Gastrocnemius medialis (tissue), 4 donors: ENCODE measurements around the gene SDK2. TPM values are rescaled to one million over a fixed set of nuclear protein-coding genes. Genes with fewer than 3 reads are reported as not detected.

Experiments used
- ATAC-seq, 2 donors: fragments of 150-250 bp; one replicate each; pipeline ENCODE4 v1.9.1; 2016
- DNase-seq, 2 donors: peaks; one replicate each; pipeline ENCODE4 v3.0.0-alpha.2; 2019
- H3K27ac ChIP-seq, 4 donors: fragments of 200-600 bp; sonication (generic); 1 replicate in 1 of 4; 2 replicates in 3 of 4; pipeline ENCODE4 v1.5.1; 2016 to 2018; ENCODE audit warnings: mild to moderate bottlenecking in 2 of 4, moderate library complexity in 1 of 4
- H3K27me3 ChIP-seq, 3 donors: fragments of 200-600 bp; sonication (generic) in 2 of 3; 1 replicate in 1 of 3; 2 replicates in 2 of 3; pipeline versions ENCODE4 v1.5.1 to v1.6.0; 2016 to 2019; ENCODE audit warnings: mild to moderate bottlenecking in 1 of 3, moderate library complexity in 1 of 3
- H3K36me3 ChIP-seq, 2 donors: fragments of 200-600 bp; sonication (generic) in 1 of 2; one replicate each; pipeline ENCODE4 v1.5.1; 2017 to 2018
- H3K4me1 ChIP-seq, 2 donors: fragments of 200-600 bp; sonication (generic) in 1 of 2; one replicate each; pipeline ENCODE4 v1.5.1; 2016 to 2017; ENCODE audit warnings: mild to moderate bottlenecking in 2 of 2
- H3K4me3 ChIP-seq, 4 donors: fragments of 200-600 bp; sonication (generic) in 3 of 4; 1 replicate in 1 of 4; 2 replicates in 3 of 4; pipeline ENCODE4 v1.5.1; 2016 to 2019; ENCODE audit warnings: mild to moderate bottlenecking in 2 of 4
- H3K9me3 ChIP-seq, 3 donors: fragments of 200-600 bp; sonication (generic) in 2 of 3; 1 replicate in 1 of 3; 2 replicates in 2 of 3; pipeline ENCODE4 v1.5.1; 2016 to 2019
- POLR2A ChIP-seq, 2 donors: fragments of 450-650 bp; IDR thresholded peaks; one replicate each; pipeline ENCODE4 v1.6.1; 2017; ENCODE audit warnings: antibody characterized with exemption in 2 of 2, mild to moderate bottlenecking in 2 of 2, moderate library complexity in 2 of 2
- in situ Hi-C, 4 donors: fragments of 200-750 bp; cut with MboI; loops; one replicate each; pipeline versions ENCODE4 v1.15.0 to v1.8.0; 2017; ENCODE audit warnings: low sequenced_read_pairs in 4 of 4
- intact Hi-C: fragments of 100-400 bp; cut with DNase I; formaldehyde crosslinking; loops from one replicate; pipeline ENCODE4 v1.15.1; 2023; ENCODE audit warnings: low total_unique reads
- total RNA-seq, 4 donors: library from RNA; depleted of rRNA; stranded (reverse); fragments of >200 nt; gene quantifications; one replicate each; pipeline versions ENCODE4 v1.1.0 to v1.2.3, GENCODE V29; 2016
- TF ChIP-seq, protein P1 (sequence below), 5 experiments: fragments of 450-650 bp in 3 of 5; fragments of 200-600 bp in 2 of 5; sonication (generic) in 2 of 5; IDR thresholded peaks in 4 of 5; conservative IDR thresholded peaks in 1 of 5; 1 replicate in 4 of 5; 2 replicates in 1 of 5; pipeline ENCODE4 v1.5.1; 2016 to 2019; ENCODE audit warnings: antibody characterized with exemption in 5 of 5, mild to moderate bottlenecking in 3 of 5, moderate library complexity in 3 of 5

The SDK2 gene
- total RNA-seq, 4 donors from 2014 or later, result 0.02 to 0.31 (median 0.13) TPM

DNA sequence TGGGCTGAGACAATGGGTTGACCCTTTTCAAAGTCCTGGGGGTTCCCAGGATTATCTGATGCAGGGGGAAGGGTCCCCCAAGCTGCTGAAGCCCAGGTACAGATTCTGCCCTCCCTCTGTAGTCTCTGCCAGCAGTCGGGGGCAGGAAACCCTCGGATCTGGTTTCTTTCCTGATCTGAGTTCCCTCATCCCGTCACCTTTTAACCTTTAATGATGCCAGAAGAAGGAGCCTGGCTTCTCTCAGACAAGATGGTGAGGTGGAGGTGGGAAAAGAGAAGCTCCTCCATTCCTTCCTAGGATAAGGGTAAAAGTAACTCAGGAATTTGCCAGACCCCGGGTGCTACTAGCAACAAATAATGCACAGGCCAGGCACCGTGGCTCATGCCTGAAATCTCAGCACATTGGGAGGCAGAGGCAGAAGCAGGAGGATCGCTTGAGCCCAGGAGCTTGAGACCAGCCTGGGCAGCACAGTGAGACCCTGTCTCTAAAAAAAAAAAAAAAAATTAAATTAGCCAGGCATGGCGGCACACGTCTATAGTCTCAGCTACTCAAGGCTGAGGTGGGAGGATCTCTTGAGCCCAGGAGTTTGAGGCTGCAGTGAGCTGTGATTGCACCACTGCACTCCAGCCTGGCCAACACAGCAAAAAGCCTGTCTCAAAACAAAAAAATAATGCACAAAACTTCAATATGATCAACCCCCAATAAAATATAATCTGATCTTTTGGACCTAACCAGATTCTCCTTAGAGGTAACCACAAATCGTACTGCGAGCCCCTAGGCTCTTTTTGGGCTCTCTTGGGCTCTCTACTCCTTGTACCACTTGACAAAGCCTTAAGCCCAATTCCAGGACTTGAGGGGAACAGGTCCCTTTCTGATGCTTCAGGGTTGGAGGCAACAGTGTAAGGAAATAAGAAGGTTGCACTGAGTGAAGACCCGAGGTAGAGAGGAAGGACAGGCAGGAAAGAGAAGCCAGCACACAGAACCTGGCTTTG, 338.1 kb downstream of the SDK2 start:
- DNase-seq (no peak), ATAC-seq (no peak)
- no peaks in the 10 kb centered on the region for H3K36me3 ChIP-seq
- H3K27ac ChIP-seq, result peak overlapping the region; percentile 92 to 100 (median 98)
- H3K4me1 ChIP-seq, result peaks cover 61 to 78% of the 10 kb centered on the region in 2 donors
- TF ChIP-seq, protein P1, sequence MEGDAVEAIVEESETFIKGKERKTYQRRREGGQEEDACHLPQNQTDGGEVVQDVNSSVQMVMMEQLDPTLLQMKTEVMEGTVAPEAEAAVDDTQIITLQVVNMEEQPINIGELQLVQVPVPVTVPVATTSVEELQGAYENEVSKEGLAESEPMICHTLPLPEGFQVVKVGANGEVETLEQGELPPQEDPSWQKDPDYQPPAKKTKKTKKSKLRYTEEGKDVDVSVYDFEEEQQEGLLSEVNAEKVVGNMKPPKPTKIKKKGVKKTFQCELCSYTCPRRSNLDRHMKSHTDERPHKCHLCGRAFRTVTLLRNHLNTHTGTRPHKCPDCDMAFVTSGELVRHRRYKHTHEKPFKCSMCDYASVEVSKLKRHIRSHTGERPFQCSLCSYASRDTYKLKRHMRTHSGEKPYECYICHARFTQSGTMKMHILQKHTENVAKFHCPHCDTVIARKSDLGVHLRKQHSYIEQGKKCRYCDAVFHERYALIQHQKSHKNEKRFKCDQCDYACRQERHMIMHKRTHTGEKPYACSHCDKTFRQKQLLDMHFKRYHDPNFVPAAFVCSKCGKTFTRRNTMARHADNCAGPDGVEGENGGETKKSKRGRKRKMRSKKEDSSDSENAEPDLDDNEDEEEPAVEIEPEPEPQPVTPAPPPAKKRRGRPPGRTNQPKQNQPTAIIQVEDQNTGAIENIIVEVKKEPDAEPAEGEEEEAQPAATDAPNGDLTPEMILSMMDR (IDR thresholded peaks at IDR 0.05 in 4 of 5, conservative IDR thresholded peaks at IDR 0.05 in 1 of 5), result no peak
- TF ChIP-seq POLR2A (IDR thresholded peaks at IDR 0.05), result no peak
- in situ Hi-C loops, result no loop called here
- H3K4me3 ChIP-seq, result peak overlapping the region; percentile 43 to 82 (median 52)
- intact Hi-C loops, result no loop called here
- no peaks in the 10 kb centered on the region for H3K27me3 ChIP-seq
- no peaks in the 10 kb centered on the region for H3K9me3 ChIP-seq

DNA sequence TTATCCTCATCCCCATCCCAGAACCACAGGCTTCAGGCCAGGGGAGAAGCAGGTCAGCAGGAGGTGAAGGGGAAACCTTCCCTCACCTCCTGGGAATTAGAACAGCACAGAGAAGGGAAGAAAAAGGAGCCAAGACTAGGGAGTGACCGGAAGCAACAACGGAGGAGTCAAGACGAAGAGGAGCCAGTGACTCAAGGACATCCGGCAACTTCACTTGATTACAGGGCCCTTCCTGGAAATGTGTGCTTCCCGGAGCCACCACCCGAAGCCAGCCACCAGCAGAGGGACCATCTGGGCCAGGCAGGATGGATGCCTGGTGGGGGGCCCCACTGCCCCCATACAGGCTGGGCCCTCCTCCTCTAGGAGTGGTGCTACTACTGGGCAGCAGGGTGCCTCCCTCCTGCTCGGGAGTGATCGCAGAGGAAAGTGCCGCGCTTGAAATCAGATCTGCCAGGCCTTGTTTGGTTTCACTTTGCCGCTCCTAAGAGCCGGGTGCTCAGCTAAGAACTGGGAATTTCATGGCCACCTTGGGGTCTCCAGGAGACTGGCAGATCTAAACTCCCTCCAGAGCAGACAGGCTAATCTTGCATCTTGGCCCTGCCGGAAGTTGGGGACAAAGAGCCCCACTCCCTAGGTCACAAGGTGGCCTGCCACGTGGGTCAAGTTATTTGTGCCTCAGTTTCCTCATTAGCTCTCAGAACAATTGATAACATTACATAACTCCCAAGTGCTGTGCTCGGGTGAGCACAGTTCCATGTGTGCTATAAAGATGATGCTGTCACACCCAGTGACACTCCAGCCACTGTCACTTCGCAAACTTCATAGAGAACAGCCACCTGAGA, 339.1 kb downstream of the SDK2 start:
- Histone ChIP-seq H3K27ac (peak overlapping the region; percentile 92 to 100 (median 98)), H3K36me3 (no peaks in the 10 kb centered on the region), H3K27me3 (no peaks in the 10 kb centered on the region), H3K9me3 (no peaks in the 10 kb centered on the region), H3K4me1 (peaks cover 67 to 75% of the 10 kb centered on the region in 2 donors), H3K4me3 (peak overlapping the region; percentile 43 to 82 (median 52))
- DNase-seq (peak in 1 of 2 donors; percentile 42), ATAC-seq (peak; percentile 67 to 75)
- peak; percentile 10 to 19 for TF ChIP-seq POLR2A (IDR thresholded peaks at IDR 0.05)
- TF ChIP-seq, protein P1 (IDR thresholded peaks at IDR 0.05 in 4 of 5, conservative IDR thresholded peaks at IDR 0.05 in 1 of 5), result peak in 2 of 5 experiments; percentile 26 to 27
- intact Hi-C loops, result no loop called here
- in situ Hi-C loops, result no loop called here

- peaks cover 71 to 75% of the 10 kb centered on the region in 2 donors for H3K4me1 ChIP-seq
Observed at GRCh38 chr17:73304438-73304837, 339.8 kb downstream of the SDK2 start.

GRCh38 chr17:73302189-73302588, 342.1 kb downstream of the SDK2 start:
- intact Hi-C loops, result no loop called here
- TF ChIP-seq, protein P1 (IDR thresholded peaks at IDR 0.05 in 4 of 5, conservative IDR thresholded peaks at IDR 0.05 in 1 of 5), result no peak
- no peak for TF ChIP-seq POLR2A (IDR thresholded peaks at IDR 0.05)
- H3K9me3 ChIP-seq, result no peaks in the 10 kb centered on the region
- no peaks in the 10 kb centered on the region for H3K36me3 ChIP-seq
- ATAC-seq, result no peak
- in situ Hi-C loops, result no loop called here
- no peaks in the 10 kb centered on the region for H3K27me3 ChIP-seq
- DNase-seq, result no peak
- H3K4me3 ChIP-seq, result no peak overlapping the region
- H3K4me1 ChIP-seq, result peaks cover 66 to 71% of the 10 kb centered on the region in 2 donors
- peak overlapping the region in 2 of 4 donors; percentile 31 to 67 for H3K27ac ChIP-seq

More at GRCh38 chr17:73304438-73304837, 339.8 kb downstream of the SDK2 start:
- no peak for DNase-seq
- H3K36me3 ChIP-seq, result no peaks in the 10 kb centered on the region
- H3K27ac ChIP-seq, result peak overlapping the region; percentile 92 to 100 (median 98)
- peak overlapping the region; percentile 43 to 82 (median 52) for H3K4me3 ChIP-seq
- no peaks in the 10 kb centered on the region for H3K9me3 ChIP-seq
- no peaks in the 10 kb centered on the region for H3K27me3 ChIP-seq
- intact Hi-C loops, result no loop called here
- peak; percentile 2 to 9 for ATAC-seq
- in situ Hi-C loops, result no loop called here
- no peak for TF ChIP-seq POLR2A (IDR thresholded peaks at IDR 0.05)
- TF ChIP-seq, protein P1 (IDR thresholded peaks at IDR 0.05 in 4 of 5, conservative IDR thresholded peaks at IDR 0.05 in 1 of 5), result no peak
